NCI-H1105 (cell line): ENCODE measurements around the gene DDN.

ENCODE experiments used
- DNase-seq: peaks from one replicate; lab custom pipeline; 2025; lab: John Stamatoyannopoulos, UW

The DDN gene

GRCh38 chr12:49013428-49013827 lies 14.3 kb upstream of the DDN start:
- no peak for DNase-seq

GRCh38 chr12:49012739-49013138 lies 13.6 kb upstream of the DDN start:
- DNase-seq: no peak

GRCh38 chr12:49010092-49010668 lies 11.0 kb upstream of the DDN start:
- DNase-seq: no peak

- no peak for DNase-seq
These were observed 9.8 kb upstream of the DDN start for GRCh38 chr12:49008943-49009342.

GRCh38 chr12:49000346-49000745 lies 1.2 kb upstream of the DDN start:
- DNase-seq: no peak

- DNase-seq: no peak
These were observed 450 bp downstream of the DDN start for GRCh38 chr12:48998497-48999353.

GRCh38 chr12:48997719-48998496 lies 1.3 kb downstream of the DDN start:
- no peak for DNase-seq

- DNase-seq: peak; percentile 62
These were observed 2.1 kb downstream of the DDN start for GRCh38 chr12:48996794-48997718.

GRCh38 chr12:48995086-48995879 lies 3.9 kb downstream of the DDN start:
- DNase-seq: peak; percentile 51

GRCh38 chr12:48994224-48995085 lies 4.7 kb downstream of the DDN start:
- DNase-seq: no peak

GRCh38 chr12:48993787-48994186 lies 5.4 kb downstream of the DDN start:
- DNase-seq: no peak

GRCh38 chr12:48991247-48992050 lies 7.7 kb downstream of the DDN start:
- no peak for DNase-seq

GRCh38 chr12:48990552-48990951 lies 8.6 kb downstream of the DDN start:
- no peak for DNase-seq

GRCh38 chr12:48988030-48988649 lies 11.0 kb downstream of the DDN start:
- no peak for DNase-seq

- no peak for DNase-seq
These were observed 12.4 kb downstream of the DDN start for GRCh38 chr12:48986720-48987291.

- no peak for DNase-seq
These were observed 13.3 kb downstream of the DDN start for GRCh38 chr12:48985901-48986300.

- DNase-seq: no peak
These were observed 13.7 kb downstream of the DDN start for GRCh38 chr12:48985475-48985897.

- no peak for DNase-seq
These were observed 16.6 kb downstream of the DDN start for GRCh38 chr12:48982397-48983080.
